H9 (cell line): ENCODE results near the gene PDE1C. TPM values are rescaled to one million over a fixed set of nuclear protein-coding genes. Genes with fewer than 3 reads are reported as not detected.

ENCODE experiments used
- DNase-seq: peaks from one replicate; pipeline ENCODE4 v3.0.0-alpha.2; 2017
- H2AFZ ChIP-seq: one replicate; pipeline ENCODE4 v1.6.1; 2013; ENCODE audit warnings: mild to moderate bottlenecking, low read length, control low read depth, moderate library complexity
- H2AK5ac ChIP-seq: 2 replicates; pipeline ENCODE4 v1.6.1; 2013; ENCODE audit warnings: low read length, control low read depth, mixed read lengths; ENCODE audit not compliant: insufficient read length
- H2BK120ac ChIP-seq: one replicate; pipeline ENCODE4 v1.6.1; 2013; ENCODE audit warnings: low read depth, mild to moderate bottlenecking, low read length, control low read depth, inconsistent platforms; ENCODE audit not compliant: poor library complexity, severe bottlenecking
- H2BK12ac ChIP-seq: 2 replicates; pipeline ENCODE4 v1.6.1; 2013; ENCODE audit warnings: low read length, control low read depth, mixed read lengths, low read depth; ENCODE audit not compliant: insufficient read length
- H2BK15ac ChIP-seq: 2 replicates; pipeline ENCODE4 v1.6.1; 2013; ENCODE audit warnings: low read depth, low read length, control low read depth
- H2BK20ac ChIP-seq: one replicate; pipeline ENCODE4 v1.6.1; 2013; ENCODE audit warnings: low read depth, mild to moderate bottlenecking, low read length, control low read depth, inconsistent platforms; ENCODE audit not compliant: poor library complexity, severe bottlenecking
- H2BK5ac ChIP-seq: 2 replicates; pipeline ENCODE4 v1.6.1; 2013; ENCODE audit warnings: low read length, control low read depth, mixed read lengths; ENCODE audit not compliant: insufficient read length
- H3K14ac ChIP-seq: 2 replicates; pipeline ENCODE4 v1.6.1; 2013; ENCODE audit warnings: low read length, control low read depth; ENCODE audit not compliant: insufficient read depth
- H3K18ac ChIP-seq: 2 replicates; pipeline ENCODE4 v1.6.1; 2013; ENCODE audit warnings: low read depth, mild to moderate bottlenecking, mixed read lengths, low read length, control low read depth; ENCODE audit not compliant: insufficient read length
- H3K23ac ChIP-seq: 2 replicates; pipeline ENCODE4 v1.6.1; 2013; ENCODE audit warnings: low read length, control low read depth, mixed read lengths, low read depth; ENCODE audit not compliant: insufficient read length
- H3K23me2 ChIP-seq: 2 replicates; pipeline ENCODE4 v1.6.1; 2013; ENCODE audit warnings: low read depth, mild to moderate bottlenecking, mixed read lengths, low read length, control low read depth; ENCODE audit not compliant: insufficient read length, poor library complexity, severe bottlenecking
- H3K27ac ChIP-seq: 2 replicates; pipeline ENCODE4 v1.5.1; 2013; ENCODE audit warnings: low read length, control low read depth, mixed read lengths, low read depth; ENCODE audit not compliant: insufficient read length
- H3K27me3 ChIP-seq: 2 replicates; pipeline ENCODE4 v1.6.1; 2013; ENCODE audit warnings: low read length, control low read depth, inconsistent platforms; ENCODE audit not compliant: insufficient read depth
- H3K4ac ChIP-seq: 2 replicates; pipeline ENCODE4 v1.6.1; 2013; ENCODE audit warnings: low read depth, mild to moderate bottlenecking, control low read depth, inconsistent platforms, low read length, moderate library complexity
- H3K4me1 ChIP-seq: 2 replicates; pipeline ENCODE4 v1.6.1; 2013; ENCODE audit warnings: low read length, control low read depth, inconsistent platforms; ENCODE audit not compliant: insufficient read depth
- H3K4me2 ChIP-seq: 2 replicates; pipeline ENCODE4 v1.6.1; 2013; ENCODE audit warnings: low read length, control low read depth, mixed read lengths; ENCODE audit not compliant: insufficient read length, insufficient read depth
- H3K56ac ChIP-seq: 2 replicates; pipeline ENCODE4 v1.6.1; 2013; ENCODE audit warnings: low read depth, mild to moderate bottlenecking, mixed read lengths, low read length, control low read depth; ENCODE audit not compliant: insufficient read length
- H3K79me1 ChIP-seq: 2 replicates; pipeline ENCODE4 v1.6.1; 2013; ENCODE audit warnings: low read depth, mild to moderate bottlenecking, moderate library complexity, low read length, control low read depth, inconsistent platforms; ENCODE audit not compliant: insufficient read depth, poor library complexity, severe bottlenecking
- H3K79me2 ChIP-seq: 2 replicates; pipeline ENCODE4 v1.6.1; 2013; ENCODE audit warnings: low read length, control low read depth, inconsistent platforms; ENCODE audit not compliant: insufficient read depth
- H3K9ac ChIP-seq: 2 replicates; pipeline ENCODE4 v1.6.1; 2013; ENCODE audit warnings: low read length, control low read depth, mixed read lengths; ENCODE audit not compliant: insufficient read length; ENCODE audit errors: extremely low read depth
- H3K9me3 ChIP-seq: one replicate; pipeline ENCODE4 v1.6.1; 2013; ENCODE audit warnings: low read depth, low read length, inconsistent platforms; ENCODE audit not compliant: control insufficient read depth
- H3T11ph ChIP-seq: one replicate; pipeline ENCODE4 v1.6.1; 2013; ENCODE audit warnings: mild to moderate bottlenecking, low read length, control low read depth, inconsistent platforms
- H4K20me1 ChIP-seq: one replicate; pipeline ENCODE4 v1.6.1; 2013; ENCODE audit not compliant: control insufficient read depth, insufficient read length, insufficient read depth
- H4K5ac ChIP-seq: 2 replicates; pipeline ENCODE4 v1.6.1; 2013; ENCODE audit warnings: low read depth, mild to moderate bottlenecking, mixed read lengths, low read length, control low read depth; ENCODE audit not compliant: insufficient read length
- H4K8ac ChIP-seq: replicated peaks from 2 replicates; pipeline ENCODE4 v1.6.1; 2013; ENCODE audit warnings: low read length, control low read depth, mixed read lengths, low read depth; ENCODE audit not compliant: insufficient read length
- H4K91ac ChIP-seq: 2 replicates; pipeline ENCODE4 v1.6.1; 2013; ENCODE audit warnings: low read depth, mild to moderate bottlenecking, moderate library complexity, mixed read lengths, low read length, control low read depth; ENCODE audit not compliant: insufficient read length
- H3K27ac Mint-ChIP-seq, 3 experiments: 2 replicates in 2 of 3; 3 replicates in 1 of 3; pipeline ENCODE4 v1.8.0; 2020 to 2021; ENCODE audit warnings: mixed read lengths in 3 of 3, mild to moderate bottlenecking in 1 of 3, moderate library complexity in 1 of 3
- H3K27me3 Mint-ChIP-seq: 2 replicates; pipeline ENCODE4 v1.8.0; 2021; ENCODE audit warnings: low read depth, mild to moderate bottlenecking, moderate library complexity, mixed read lengths
- H3K36me3 Mint-ChIP-seq, 3 experiments: 2 replicates in 2 of 3; 3 replicates in 1 of 3; pipeline ENCODE4 v1.8.0; 2020 to 2021; ENCODE audit warnings: low read depth in 3 of 3, mixed read lengths in 3 of 3; ENCODE audit not compliant: insufficient read depth in 1 of 3
- H3K4me1 Mint-ChIP-seq, 2 experiments: 2 replicates each; pipeline ENCODE4 v1.8.0; 2020; ENCODE audit warnings: mixed read lengths in 2 of 2
- H3K4me3 Mint-ChIP-seq, 2 experiments: 2 replicates in 1 of 2; 3 replicates in 1 of 2; pipeline ENCODE4 v1.8.0; 2020 to 2021; ENCODE audit warnings: mild to moderate bottlenecking in 2 of 2, mixed read lengths in 2 of 2, moderate library complexity in 1 of 2
- H3K9me3 Mint-ChIP-seq, 2 experiments: 2 replicates in 1 of 2; 3 replicates in 1 of 2; pipeline ENCODE4 v1.8.0; 2020; ENCODE audit warnings: mild to moderate bottlenecking in 2 of 2, mixed read lengths in 2 of 2, moderate library complexity in 1 of 2
- WGBS: extraction: QIAGEN DNeasy Blood & Tissue Kit; methylation state at CpG from one replicate; pipeline ENCODE4 v1.1.7; 2013; ENCODE audit warnings: missing lambda C conversion rate, low lambda C conversion rate, mixed read lengths; ENCODE audit not compliant: insufficient read length; ENCODE audit errors: extremely low coverage; 5-methylcytosine and 5-hydroxymethylcytosine counted together
- total RNA-seq: library from RNA; stranded (reverse); gene quantifications from 2 replicates; pipeline ENCODE4 v1.2.1, GENCODE V29; 2021
- TF ChIP-seq, protein P1 (sequence below): fragments of 200-600 bp; sonication (generic); conservative IDR thresholded peaks from 3 replicates; pipeline ENCODE4 v1.8.0; 2021; ENCODE audit warnings: antibody characterized with exemption, mild to moderate bottlenecking

Gene PDE1C
- total RNA-seq, 1 experiment from 2014 or later, result 0.17 TPM

DNA sequence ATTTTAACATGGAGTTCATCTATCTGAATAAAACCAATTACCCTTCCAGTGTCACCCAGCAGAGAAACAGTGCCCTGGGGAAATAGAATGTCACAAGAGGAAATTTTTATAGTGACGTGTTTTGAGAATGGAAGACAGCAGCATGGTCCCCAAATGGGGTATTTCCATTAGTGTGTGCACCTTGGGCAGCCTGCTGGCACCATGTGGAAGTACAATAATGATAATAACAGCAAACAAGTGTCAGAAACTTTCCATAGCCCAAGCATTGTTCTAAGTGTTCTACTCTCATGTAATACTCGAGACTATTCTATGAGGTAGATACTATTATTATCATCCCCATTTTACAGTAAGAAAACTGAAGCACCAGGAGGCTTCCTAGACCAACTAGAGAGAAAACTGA, 2.2 kb upstream of the PDE1C start:
- Histone ChIP-seq H3K56ac (no peak overlapping the region), H3K4me1 (no peaks in the 10 kb centered on the region), H3K4me2 (no peak overlapping the region), H4K91ac (no peak overlapping the region), H4K8ac (no peak overlapping the region), H3K27ac (no peak overlapping the region), H3K23ac (no peak overlapping the region), H3K18ac (no peak overlapping the region), H2AFZ (no peak overlapping the region), H3K4ac (no peak overlapping the region), H4K5ac (no peak overlapping the region), H2BK20ac (no peak overlapping the region), H3K79me1 (no peaks in the 10 kb centered on the region), H4K20me1 (no peaks in the 10 kb centered on the region), H2BK120ac (no peak overlapping the region), H2BK15ac (no peak overlapping the region), H2BK12ac (no peak overlapping the region), H3K27me3 (peaks cover 40% of the 10 kb centered on the region), H3K79me2 (no peaks in the 10 kb centered on the region), H3T11ph (no peak overlapping the region), H3K9me3 (no peaks in the 10 kb centered on the region), H3K23me2 (peaks cover 12% of the 10 kb centered on the region), H2AK5ac (no peak overlapping the region), H3K14ac (no peak overlapping the region), H3K9ac (no peak overlapping the region), H2BK5ac (no peak overlapping the region)
- Mint-ChIP-seq H3K4me3 (no peak overlapping the region), H3K27ac (no peak overlapping the region), H3K9me3 (no peaks in the 10 kb centered on the region), H3K36me3 (no peaks in the 10 kb centered on the region), H3K4me1 (peaks cover 3 to 9% of the 10 kb centered on the region in 2 experiments), H3K27me3 (peaks cover 85% of the 10 kb centered on the region)
- TF ChIP-seq, protein P1, sequence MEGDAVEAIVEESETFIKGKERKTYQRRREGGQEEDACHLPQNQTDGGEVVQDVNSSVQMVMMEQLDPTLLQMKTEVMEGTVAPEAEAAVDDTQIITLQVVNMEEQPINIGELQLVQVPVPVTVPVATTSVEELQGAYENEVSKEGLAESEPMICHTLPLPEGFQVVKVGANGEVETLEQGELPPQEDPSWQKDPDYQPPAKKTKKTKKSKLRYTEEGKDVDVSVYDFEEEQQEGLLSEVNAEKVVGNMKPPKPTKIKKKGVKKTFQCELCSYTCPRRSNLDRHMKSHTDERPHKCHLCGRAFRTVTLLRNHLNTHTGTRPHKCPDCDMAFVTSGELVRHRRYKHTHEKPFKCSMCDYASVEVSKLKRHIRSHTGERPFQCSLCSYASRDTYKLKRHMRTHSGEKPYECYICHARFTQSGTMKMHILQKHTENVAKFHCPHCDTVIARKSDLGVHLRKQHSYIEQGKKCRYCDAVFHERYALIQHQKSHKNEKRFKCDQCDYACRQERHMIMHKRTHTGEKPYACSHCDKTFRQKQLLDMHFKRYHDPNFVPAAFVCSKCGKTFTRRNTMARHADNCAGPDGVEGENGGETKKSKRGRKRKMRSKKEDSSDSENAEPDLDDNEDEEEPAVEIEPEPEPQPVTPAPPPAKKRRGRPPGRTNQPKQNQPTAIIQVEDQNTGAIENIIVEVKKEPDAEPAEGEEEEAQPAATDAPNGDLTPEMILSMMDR, result 0 out of 3 replicates have a peak, but pooled peaks have one; percentile 19
- WGBS, result no CpG with 5 or more reads among the region's 2 CpGs
- no peak for DNase-seq
